Measurements from ENCODE around the gene MYOD1. TPM values are rescaled to one million over a fixed set of nuclear protein-coding genes. Genes with fewer than 3 reads are reported as not detected.

Gene MYOD1
- total RNA-seq, 8 experiments from 2014 or later, result 0.11 to 0.62 (median 0.20) TPM; not detected in 3

DNA sequence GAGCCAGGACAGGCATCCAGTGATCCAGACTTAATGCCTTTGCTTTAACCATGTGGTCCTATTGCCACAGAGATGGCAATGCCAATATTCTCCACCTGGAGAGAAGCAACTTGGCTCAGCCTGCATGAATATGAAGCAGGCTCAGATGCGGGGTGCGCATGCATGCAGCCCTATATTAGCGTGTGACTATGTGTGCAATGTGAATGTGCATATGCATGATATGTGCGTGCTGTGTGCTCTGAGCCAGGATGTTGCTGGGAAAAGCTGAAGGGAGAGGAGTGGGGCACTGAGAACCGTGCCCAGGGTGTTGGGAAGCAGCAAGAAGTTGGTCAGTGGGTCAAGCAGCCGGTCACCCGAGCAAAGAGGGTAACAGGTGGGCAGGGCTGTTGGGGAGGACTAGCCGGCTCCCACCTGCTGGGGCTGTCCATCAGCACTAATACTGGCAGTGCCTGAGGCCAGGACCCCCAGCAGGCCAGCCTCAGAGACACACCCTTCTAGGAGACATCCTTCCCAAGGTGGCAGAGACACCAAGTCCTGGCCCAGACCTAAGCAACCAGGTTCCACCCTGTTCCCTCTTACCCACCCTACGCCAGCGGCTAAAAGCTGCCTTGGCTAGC, 24.8 kb upstream of the MYOD1 start:
- in situ Hi-C loops (cut with MboI; ENCODE audit: low pct_unique_long_range_greater_than_20kb in 2 of 9, low sequenced_read_pairs in 9 of 9, unreplicated experiment in 9 of 9), result no loop called here
- Histone ChIP-seq H3K27ac (no peak overlapping the region), H3K4me1 (replicated peaks in 1 of 2) (no peaks in the 10 kb centered on the region), H3K4me3 (no peak overlapping the region)
- WGBS, 10 experiments, result 40 to 86% (median 74%) methylated on average over 1 to 6 of the region's 10 CpGs; no CpG with 5 or more reads in 5 of the 10 experiments
- peak in 4 of 8 experiments; percentile 67 to 90 (median 71) for ATAC-seq (replicated peaks in 6 of 8)

DNA sequence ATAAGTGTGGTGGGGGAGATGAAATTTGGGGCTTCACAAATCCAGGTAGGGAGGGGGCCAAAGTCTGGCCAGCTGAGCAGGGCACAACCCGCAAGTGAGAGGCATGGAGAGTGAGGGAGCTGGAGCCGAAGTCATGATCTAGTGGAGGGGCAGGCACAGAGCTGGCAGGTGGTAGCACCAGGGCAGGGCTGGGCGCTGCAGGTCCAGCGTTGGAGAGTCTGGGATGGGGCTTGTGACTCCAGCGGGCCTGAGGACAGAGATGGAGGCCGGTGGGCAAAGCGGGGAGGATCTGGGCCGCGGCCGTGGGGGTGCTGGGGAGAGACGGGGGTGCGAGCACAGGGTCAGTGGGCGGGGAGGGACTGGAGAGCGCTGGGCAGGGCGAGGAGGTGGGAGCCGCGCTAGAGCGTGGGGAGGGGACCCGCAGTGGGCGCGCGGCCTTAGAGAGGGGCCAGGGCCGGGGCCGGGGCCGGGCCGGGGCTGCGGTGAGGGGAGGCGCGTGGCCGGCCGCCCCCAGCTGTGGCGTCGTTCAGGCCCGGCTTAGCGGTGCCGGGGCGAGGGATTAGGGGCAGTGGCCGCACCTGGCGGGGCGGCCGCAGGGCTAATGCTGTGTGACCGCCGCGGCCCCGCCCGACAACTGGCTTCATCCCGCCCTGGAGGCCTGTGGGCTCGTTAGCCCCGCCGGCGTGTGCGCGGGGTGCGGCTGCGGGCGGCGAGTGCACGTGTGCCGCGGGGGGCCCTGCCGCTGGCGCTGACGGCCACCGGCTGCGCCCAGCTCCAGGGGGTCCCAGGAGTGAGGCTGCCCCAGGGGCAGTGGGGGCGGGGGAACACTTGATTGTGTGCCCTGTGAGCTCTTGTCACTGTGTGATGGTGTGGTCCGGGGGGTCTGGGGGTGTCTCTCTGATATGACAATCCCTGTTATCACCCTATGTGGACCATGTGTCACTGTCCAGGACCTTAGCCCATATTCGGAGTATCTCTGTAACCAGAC, 23.6 kb upstream of the MYOD1 start:
- WGBS, 10 experiments, result 0 to 20% methylated on average over 1 of the region's 68 CpGs; no CpG with 5 or more reads in 8 of the 10 experiments
- Histone ChIP-seq H3K4me3 (no peak overlapping the region), H3K4me1 (replicated peaks in 1 of 2) (no peaks in the 10 kb centered on the region), H3K27ac (no peak overlapping the region)
- peak in 7 of 8 experiments; percentile 54 to 74 (median 63) for ATAC-seq (replicated peaks in 6 of 8)
- in situ Hi-C loops (cut with MboI; ENCODE audit: low pct_unique_long_range_greater_than_20kb in 2 of 9, low sequenced_read_pairs in 9 of 9, unreplicated experiment in 9 of 9), result no loop called here

DNA sequence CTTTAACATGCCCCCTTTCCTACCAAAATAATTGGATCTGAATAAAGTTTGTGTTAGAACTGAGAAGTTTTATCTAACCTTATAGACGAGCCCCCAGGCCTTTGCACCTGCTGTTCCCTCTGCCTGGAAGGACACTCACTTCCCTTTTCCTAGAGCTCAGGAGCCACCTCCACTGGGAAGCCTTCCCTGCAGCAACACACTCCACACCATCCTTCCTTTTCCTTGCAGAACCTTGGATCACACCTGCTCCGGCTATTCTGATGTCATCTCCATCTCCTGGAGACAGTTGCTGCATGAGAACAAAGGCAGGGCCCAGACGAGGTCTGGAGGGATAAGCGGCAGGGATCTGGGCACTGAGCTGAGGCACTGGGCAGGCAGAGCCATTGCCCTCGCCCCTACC, 22.6 kb upstream of the MYOD1 start:
- no peak for ATAC-seq (replicated peaks in 6 of 8)
- no peak overlapping the region for H3K4me3 ChIP-seq
- no peak overlapping the region for H3K27ac ChIP-seq
- no peaks in the 10 kb centered on the region for H3K4me1 ChIP-seq (replicated peaks in 1 of 2)
- 50 to 80% (median 67%) methylated on average over 1 to 3 of the region's 5 CpGs; no CpG with 5 or more reads in 3 of the 10 experiments for WGBS, 10 experiments
- in situ Hi-C loops (cut with MboI; ENCODE audit: low pct_unique_long_range_greater_than_20kb in 2 of 9, low sequenced_read_pairs in 9 of 9, unreplicated experiment in 9 of 9), result no loop called here

DNA sequence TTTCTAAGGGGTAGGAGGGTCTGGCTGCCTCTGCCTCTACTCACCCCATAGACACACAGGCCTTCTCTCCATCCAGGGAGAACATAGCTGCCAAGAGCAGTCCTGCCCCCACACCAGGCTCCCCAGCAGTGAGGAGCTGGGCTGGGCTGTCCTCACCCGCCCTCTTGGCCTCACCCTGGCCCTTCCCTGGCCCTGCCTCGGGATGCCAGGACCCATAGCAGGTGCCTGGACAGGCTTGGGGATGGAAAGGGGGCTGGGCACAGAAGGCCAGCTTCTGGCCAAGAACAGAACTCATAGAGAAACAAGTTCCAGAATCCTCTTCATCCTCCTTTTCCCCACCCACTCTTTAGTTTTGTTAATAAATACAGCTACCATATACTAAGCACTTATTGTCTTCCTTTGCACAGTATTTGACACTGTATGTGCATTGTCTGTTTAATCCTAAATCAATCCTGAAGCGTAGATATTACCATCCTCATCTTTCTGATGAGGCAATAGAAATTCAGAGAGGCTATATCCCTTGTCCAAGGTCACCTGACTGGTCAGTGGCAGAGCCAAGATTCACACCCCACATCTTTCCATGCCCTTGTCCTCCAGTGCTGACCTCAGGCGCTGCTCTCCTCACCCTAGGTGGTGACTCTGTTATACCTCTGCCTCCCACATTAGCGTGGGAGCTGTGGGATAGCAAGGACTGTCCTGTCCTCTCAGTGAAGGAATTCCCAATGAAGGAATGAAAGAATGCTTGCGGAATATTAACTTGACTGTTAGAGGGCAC, 22.0 kb upstream of the MYOD1 start:
- WGBS, 10 experiments, result 0 to 65% (median 42%) methylated on average over 1 to 6 of the region's 6 CpGs; no CpG with 5 or more reads in 2 of the 10 experiments
- Histone ChIP-seq H3K4me3 (no peak overlapping the region), H3K27ac (no peak overlapping the region), H3K4me1 (replicated peaks in 1 of 2) (no peaks in the 10 kb centered on the region)
- in situ Hi-C loops (cut with MboI; ENCODE audit: low pct_unique_long_range_greater_than_20kb in 2 of 9, low sequenced_read_pairs in 9 of 9, unreplicated experiment in 9 of 9), result no loop called here
- ATAC-seq (replicated peaks in 6 of 8), result no peak

DNA sequence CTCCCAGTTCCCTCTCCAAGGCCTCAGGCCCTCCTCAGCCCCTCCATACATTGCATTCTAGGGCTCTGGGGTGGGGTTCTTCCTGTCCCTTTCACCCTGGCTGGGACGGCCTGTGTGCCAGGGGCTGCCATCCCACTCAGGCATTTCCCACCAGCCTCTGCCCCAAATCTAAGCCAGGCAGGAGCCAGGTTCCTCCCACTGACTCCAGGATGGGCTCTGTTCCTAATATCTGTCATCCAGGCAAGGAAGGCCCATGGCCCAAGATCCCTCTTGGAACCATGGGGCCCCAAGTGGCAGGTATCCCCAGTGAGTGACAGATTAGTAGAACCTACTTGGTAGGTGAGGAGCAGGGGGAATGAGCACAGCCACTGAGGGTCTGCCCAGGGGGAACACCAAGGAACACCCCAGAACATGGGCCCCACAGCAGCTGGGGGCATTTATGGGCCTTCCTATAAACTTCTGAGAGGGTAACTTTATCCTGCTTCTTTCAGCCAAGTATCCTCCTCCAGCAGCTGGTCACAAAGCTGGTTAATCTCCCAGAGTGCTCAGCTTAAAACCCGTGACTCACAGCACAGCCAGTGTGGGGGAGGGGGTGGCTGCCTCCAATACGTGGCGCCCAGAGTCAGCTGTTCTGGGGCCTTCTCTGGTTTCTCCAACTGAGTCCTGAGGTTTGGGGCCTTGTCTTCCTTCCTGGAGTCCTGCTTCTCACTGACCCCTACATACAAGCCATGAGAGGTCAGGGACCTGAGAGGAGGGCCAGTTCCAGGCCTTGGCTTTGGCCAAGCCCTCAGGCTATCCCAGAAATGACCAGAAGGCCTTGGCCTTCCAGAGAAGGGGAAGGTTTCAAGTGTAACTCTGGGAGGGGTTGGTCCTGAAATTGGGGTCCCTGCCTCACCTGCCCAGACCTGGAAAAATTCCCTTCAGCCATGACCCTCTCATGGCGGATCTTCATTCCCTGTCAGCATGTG, 19.9 kb upstream of the MYOD1 start:
- WGBS, 10 experiments, result 32 to 100% (median 60%) methylated on average over 1 to 4 of the region's 5 CpGs; no CpG with 5 or more reads in 5 of the 10 experiments
- ATAC-seq (replicated peaks in 6 of 8), result no peak
- Histone ChIP-seq H3K4me1 (replicated peaks in 1 of 2) (no peaks in the 10 kb centered on the region), H3K4me3 (no peak overlapping the region), H3K27ac (no peak overlapping the region)
- in situ Hi-C loops (cut with MboI; ENCODE audit: low pct_unique_long_range_greater_than_20kb in 2 of 9, low sequenced_read_pairs in 9 of 9, unreplicated experiment in 9 of 9), result no loop called here

DNA sequence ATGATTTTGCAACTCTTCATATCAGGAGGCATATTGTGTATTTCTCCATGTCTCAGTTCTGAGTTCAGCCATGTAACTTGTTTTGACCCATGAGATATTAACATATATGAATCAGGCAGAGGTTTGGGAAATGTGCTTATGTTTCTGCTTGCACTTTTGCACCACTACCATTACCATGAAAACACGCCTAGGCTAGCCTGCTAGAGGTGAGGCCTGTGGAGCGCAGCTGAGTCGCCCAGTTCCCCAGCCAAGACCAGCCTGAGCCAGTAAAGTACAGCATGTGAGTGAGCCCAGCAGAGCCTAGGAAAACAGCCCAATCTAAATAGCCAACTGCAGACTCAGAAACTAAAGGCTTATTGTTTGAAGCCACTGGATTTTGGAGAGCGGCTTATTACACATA, 18.4 kb upstream of the MYOD1 start:
- 86 to 100% (median 100%) methylated on average over 1 to 3 of the region's 4 CpGs; no CpG with 5 or more reads in 5 of the 10 experiments for WGBS, 10 experiments
- in situ Hi-C loops (cut with MboI; ENCODE audit: low pct_unique_long_range_greater_than_20kb in 2 of 9, low sequenced_read_pairs in 9 of 9, unreplicated experiment in 9 of 9), result no loop called here
- ATAC-seq (replicated peaks in 6 of 8), result peak in 4 of 8 experiments; percentile 20 to 87 (median 58)

DNA sequence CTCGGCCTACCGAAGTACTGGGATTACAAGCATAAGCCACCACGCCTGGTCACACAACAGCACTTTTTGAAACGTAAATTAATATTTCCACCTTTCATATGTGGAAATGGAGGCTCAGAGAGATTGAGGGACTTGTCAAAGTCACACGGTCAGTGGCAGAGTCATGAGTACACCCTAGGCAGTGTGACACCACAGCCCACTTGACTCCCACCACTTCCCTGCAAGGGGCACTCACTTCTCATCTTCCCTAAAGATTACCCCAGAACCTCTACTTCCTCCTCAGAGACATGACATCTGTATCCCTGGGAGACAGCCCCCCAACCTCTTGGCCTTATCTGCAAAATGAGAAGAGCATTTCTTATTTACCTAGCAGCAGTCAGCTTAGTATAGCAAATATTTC, 16.5 kb upstream of the MYOD1 start:
- Histone ChIP-seq H3K4me1 (replicated peaks in 1 of 2) (no peaks in the 10 kb centered on the region), H3K27ac (no peak overlapping the region), H3K4me3 (no peak overlapping the region)
- in situ Hi-C loops (cut with MboI; ENCODE audit: low pct_unique_long_range_greater_than_20kb in 2 of 9, low sequenced_read_pairs in 9 of 9, unreplicated experiment in 9 of 9), result no loop called here
- no peak for ATAC-seq (replicated peaks in 6 of 8)
- 35 to 100% (median 58%) methylated on average over 1 to 4 of the region's 5 CpGs; no CpG with 5 or more reads in 4 of the 10 experiments for WGBS, 10 experiments

More for the DNA sequence above, 18.4 kb upstream of the MYOD1 start:
- Histone ChIP-seq H3K4me3 (no peak overlapping the region), H3K27ac (no peak overlapping the region), H3K4me1 (replicated peaks in 1 of 2) (no peaks in the 10 kb centered on the region)

DNA sequence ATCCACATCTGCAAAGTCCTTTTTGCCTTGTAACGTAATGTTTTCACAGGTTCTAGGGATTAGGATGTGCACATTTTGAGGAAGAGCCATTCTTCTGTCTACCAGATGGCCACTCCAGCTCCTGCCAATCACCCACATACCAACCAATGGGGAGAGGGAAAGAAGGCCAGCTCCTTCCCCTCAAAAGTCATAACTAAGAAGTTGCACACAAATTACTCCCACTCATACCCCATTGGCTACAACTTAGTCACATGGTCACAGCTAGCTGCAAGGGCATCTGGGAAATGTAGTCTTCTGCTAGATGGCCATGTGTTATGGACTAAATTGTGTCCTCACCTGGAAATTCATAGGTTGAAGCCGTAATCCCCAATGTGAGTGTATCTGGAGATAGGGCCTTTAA, 15.4 kb upstream of the MYOD1 start:
- Histone ChIP-seq H3K4me1 (replicated peaks in 1 of 2) (no peaks in the 10 kb centered on the region), H3K27ac (no peak overlapping the region), H3K4me3 (no peak overlapping the region)
- in situ Hi-C loops (cut with MboI; ENCODE audit: low pct_unique_long_range_greater_than_20kb in 2 of 9, low sequenced_read_pairs in 9 of 9, unreplicated experiment in 9 of 9), result no loop called here
- ATAC-seq (replicated peaks in 6 of 8), result peak in 1 of 8 experiments; percentile 74
- WGBS, 10 experiments, result 46 to 100% (median 80%) methylated on average over 1 to 2 of the region's 2 CpGs; no CpG with 5 or more reads in 5 of the 10 experiments

DNA sequence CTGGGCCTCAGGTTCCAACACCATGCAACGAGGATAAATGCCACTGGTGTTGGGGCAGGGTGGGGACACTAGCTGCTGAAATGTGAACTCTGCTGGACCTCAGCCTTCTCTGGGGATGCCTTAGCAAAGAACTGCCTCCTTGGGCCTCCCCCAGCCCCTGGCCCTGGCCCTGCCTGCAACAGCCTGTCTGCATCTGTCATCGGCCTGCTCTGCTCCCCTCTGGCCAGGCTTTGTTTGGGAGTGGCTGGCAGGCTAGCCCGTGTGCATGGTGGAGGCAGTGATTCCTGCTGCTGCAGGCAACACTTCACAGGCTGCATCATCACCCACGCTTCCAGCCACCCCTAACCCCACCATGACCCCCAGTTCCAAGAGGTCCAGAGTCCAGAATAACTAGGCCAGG, 11.5 kb upstream of the MYOD1 start:
- ATAC-seq (replicated peaks in 6 of 8), result peak in 2 of 8 experiments; percentile 50 to 68
- in situ Hi-C loops (cut with MboI; ENCODE audit: low pct_unique_long_range_greater_than_20kb in 2 of 9, low sequenced_read_pairs in 9 of 9, unreplicated experiment in 9 of 9), result no loop called here
- WGBS, 10 experiments, result 14 to 67% (median 60%) methylated on average over 1 to 3 of the region's 4 CpGs; no CpG with 5 or more reads in 3 of the 10 experiments

DNA sequence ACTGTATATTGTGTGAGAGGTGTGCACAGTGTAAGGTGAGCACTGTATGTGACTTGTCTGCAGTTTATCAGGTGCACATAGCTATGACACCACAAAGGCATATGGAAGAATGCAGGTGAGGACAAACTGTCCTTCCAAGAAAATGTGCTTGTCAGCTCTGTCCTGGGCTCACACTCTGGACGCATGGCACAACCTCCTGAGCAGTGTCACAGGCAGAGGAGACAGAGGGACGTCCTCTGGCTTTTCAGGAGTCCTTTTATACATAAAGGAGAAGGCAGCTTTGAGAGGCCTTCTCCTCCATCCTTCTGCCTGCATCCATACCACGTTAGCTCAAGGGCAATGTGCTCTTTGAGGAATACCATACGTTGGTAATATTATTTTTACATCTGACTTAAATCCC, 7.5 kb upstream of the MYOD1 start:
- H3K27ac ChIP-seq, result no peak overlapping the region
- in situ Hi-C loops (cut with MboI; ENCODE audit: low pct_unique_long_range_greater_than_20kb in 2 of 9, low sequenced_read_pairs in 9 of 9, unreplicated experiment in 9 of 9), result no loop called here
- H3K4me3 ChIP-seq, result no peak overlapping the region
- H3K4me1 ChIP-seq (replicated peaks in 1 of 2), result no peaks in the 10 kb centered on the region
- ATAC-seq (replicated peaks in 6 of 8), result no peak
- WGBS, 10 experiments, result 0 to 40% (median 11%) methylated on average over 1 to 3 of the region's 4 CpGs; no CpG with 5 or more reads in 4 of the 10 experiments

More for the DNA sequence above, 11.5 kb upstream of the MYOD1 start:
- Histone ChIP-seq H3K27ac (no peak overlapping the region), H3K4me1 (replicated peaks in 1 of 2) (no peaks in the 10 kb centered on the region), H3K4me3 (no peak overlapping the region)

DNA sequence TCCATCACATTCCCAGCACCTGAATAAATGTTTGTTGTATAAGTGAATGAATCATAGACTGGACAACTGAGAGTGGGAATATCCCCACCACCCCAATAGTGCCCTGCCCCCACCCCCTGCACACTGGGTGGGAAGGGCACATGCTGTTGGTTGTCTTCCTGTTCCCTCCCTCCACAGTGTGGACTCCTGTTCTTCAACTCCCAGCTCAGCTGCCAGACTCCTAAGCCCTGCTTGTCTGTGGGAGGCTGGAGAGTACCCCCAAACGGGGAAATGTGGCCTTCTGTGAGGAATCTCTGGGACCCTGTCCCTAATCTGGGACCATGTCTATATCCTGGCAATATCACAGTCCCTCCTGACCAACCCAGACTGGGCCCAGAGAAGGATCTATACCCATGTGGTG, 5.5 kb upstream of the MYOD1 start:
- no peak for ATAC-seq (replicated peaks in 6 of 8)
- in situ Hi-C loops (cut with MboI; ENCODE audit: low pct_unique_long_range_greater_than_20kb in 2 of 9, low sequenced_read_pairs in 9 of 9, unreplicated experiment in 9 of 9), result no loop called here
- no CpG with 5 or more reads among the region's 1 CpG for WGBS, 10 experiments

DNA sequence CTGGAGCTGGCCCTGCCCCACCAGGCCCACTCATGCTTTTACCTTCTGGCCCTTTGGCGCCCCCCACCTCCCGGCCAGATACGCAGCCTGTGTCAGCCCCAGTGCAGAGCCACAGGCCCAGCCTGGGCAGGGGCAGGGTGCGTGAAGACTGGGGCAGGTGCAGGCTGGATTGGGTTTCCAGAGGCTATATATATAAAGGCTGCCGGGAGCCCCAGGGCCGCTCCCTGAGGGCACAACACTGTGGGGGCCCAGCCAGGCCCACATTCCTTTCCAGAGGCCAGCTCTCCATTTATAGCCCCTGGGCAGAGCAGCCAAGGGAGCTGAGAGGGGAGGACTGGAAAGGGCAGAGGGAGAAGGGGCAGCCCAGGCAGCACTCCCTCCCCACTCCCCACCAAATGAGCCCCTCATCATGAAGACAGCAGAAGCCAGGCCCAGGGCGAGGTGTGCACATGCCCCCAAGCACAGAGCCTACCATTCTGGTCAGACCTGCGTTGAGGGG, 5.0 kb upstream of the MYOD1 start:
- H3K27ac ChIP-seq, result no peak overlapping the region
- no peak for ATAC-seq (replicated peaks in 6 of 8)
- in situ Hi-C loops (cut with MboI; ENCODE audit: low pct_unique_long_range_greater_than_20kb in 2 of 9, low sequenced_read_pairs in 9 of 9, unreplicated experiment in 9 of 9), result no loop called here
- WGBS, 10 experiments, result 88% methylated on average over 2 of the region's 8 CpGs; no CpG with 5 or more reads in 9 of the 10 experiments
- H3K4me3 ChIP-seq, result no peak overlapping the region
- peaks cover 0 to 5% of the 10 kb centered on the region in 2 donors for H3K4me1 ChIP-seq (replicated peaks in 1 of 2)

More for the DNA sequence above, 5.5 kb upstream of the MYOD1 start:
- no peak overlapping the region for H3K27ac ChIP-seq
- no peak overlapping the region for H3K4me3 ChIP-seq
- H3K4me1 ChIP-seq (replicated peaks in 1 of 2), result no peaks in the 10 kb centered on the region

Data from motor neuron (in vitro differentiated cells).